ENCODE data around the gene IFT81.
"Not testable (repeated sequence)": the region's sequence is repeated elsewhere in the genome, so short reads cannot be mapped to it uniquely, and the experiment has no call there.

Gene IFT81

GRCh38 chr12:110228348-110228747 lies 104.2 kb downstream of the IFT81 start:
- not testable (repeated sequence) for H3K27me3 Mint-ChIP-seq; H3K4me3 Mint-ChIP-seq; H3K27ac Mint-ChIP-seq; DNase-seq; H3K36me3 Mint-ChIP-seq (ENCODE audit: low read depth); H3K9me3 Mint-ChIP-seq; H3K4me1 Mint-ChIP-seq (ENCODE audit: low read depth)

- Mint-ChIP-seq H3K9me3 (no peaks in the 10 kb centered on the region), H3K27ac (no peak overlapping the region), H3K4me1 (ENCODE audit: low read depth) (no peaks in the 10 kb centered on the region), H3K27me3 (no peaks in the 10 kb centered on the region), H3K4me3 (no peak overlapping the region), H3K36me3 (ENCODE audit: low read depth) (no peaks in the 10 kb centered on the region)
- no peak for DNase-seq
Measured at GRCh38 chr12:110228756-110229155, 104.6 kb downstream of the IFT81 start.

GRCh38 chr12:110229409-110229808 lies 105.3 kb downstream of the IFT81 start:
- H3K4me1 Mint-ChIP-seq (ENCODE audit: low read depth), result no peaks in the 10 kb centered on the region
- DNase-seq, result no peak
- H3K36me3 Mint-ChIP-seq (ENCODE audit: low read depth), result no peaks in the 10 kb centered on the region
- H3K9me3 Mint-ChIP-seq, result no peaks in the 10 kb centered on the region
- no peaks in the 10 kb centered on the region for H3K27me3 Mint-ChIP-seq
- no peak overlapping the region for H3K27ac Mint-ChIP-seq
- no peak overlapping the region for H3K4me3 Mint-ChIP-seq

GRCh38 chr12:110230655-110231054 lies 106.5 kb downstream of the IFT81 start:
- Mint-ChIP-seq H3K4me3 (no peak overlapping the region), H3K36me3 (ENCODE audit: low read depth) (no peaks in the 10 kb centered on the region), H3K27ac (no peak overlapping the region), H3K27me3 (no peaks in the 10 kb centered on the region), H3K9me3 (no peaks in the 10 kb centered on the region), H3K4me1 (ENCODE audit: low read depth) (no peaks in the 10 kb centered on the region)
- DNase-seq, result no peak

GRCh38 chr12:110233212-110233903 lies 109.2 kb downstream of the IFT81 start:
- Mint-ChIP-seq H3K4me1 (ENCODE audit: low read depth) (no peaks in the 10 kb centered on the region), H3K27me3 (no peaks in the 10 kb centered on the region), H3K4me3 (no peak overlapping the region), H3K9me3 (no peaks in the 10 kb centered on the region), H3K36me3 (ENCODE audit: low read depth) (no peaks in the 10 kb centered on the region), H3K27ac (no peak overlapping the region)
- no peak for DNase-seq

- no peak for DNase-seq
- H3K27ac Mint-ChIP-seq, result no peak overlapping the region
- H3K36me3 Mint-ChIP-seq (ENCODE audit: low read depth), result no peaks in the 10 kb centered on the region
- no peaks in the 10 kb centered on the region for H3K4me1 Mint-ChIP-seq (ENCODE audit: low read depth)
- no peak overlapping the region for H3K4me3 Mint-ChIP-seq
- no peaks in the 10 kb centered on the region for H3K9me3 Mint-ChIP-seq
- H3K27me3 Mint-ChIP-seq, result no peaks in the 10 kb centered on the region
Measured at GRCh38 chr12:110234331-110234751, 110.2 kb downstream of the IFT81 start.

- no peak overlapping the region for H3K4me3 Mint-ChIP-seq
- H3K27me3 Mint-ChIP-seq, result no peaks in the 10 kb centered on the region
Measured at GRCh38 chr12:110234755-110235154, 110.6 kb downstream of the IFT81 start.

GRCh38 chr12:110235383-110235782 lies 111.2 kb downstream of the IFT81 start:
- H3K4me1 Mint-ChIP-seq (ENCODE audit: low read depth), result no peaks in the 10 kb centered on the region
- no peaks in the 10 kb centered on the region for H3K36me3 Mint-ChIP-seq (ENCODE audit: low read depth)
- no peaks in the 10 kb centered on the region for H3K9me3 Mint-ChIP-seq
- H3K27ac Mint-ChIP-seq, result no peak overlapping the region
- H3K4me3 Mint-ChIP-seq, result no peak overlapping the region
- H3K27me3 Mint-ChIP-seq, result no peaks in the 10 kb centered on the region
- DNase-seq, result no peak

More at GRCh38 chr12:110234755-110235154, 110.6 kb downstream of the IFT81 start:
- DNase-seq, result no peak
- Mint-ChIP-seq H3K9me3 (no peaks in the 10 kb centered on the region), H3K27ac (no peak overlapping the region), H3K36me3 (ENCODE audit: low read depth) (no peaks in the 10 kb centered on the region), H3K4me1 (ENCODE audit: low read depth) (no peaks in the 10 kb centered on the region)

GRCh38 chr12:110243227-110243626 lies 119.1 kb downstream of the IFT81 start:
- H3K27me3 Mint-ChIP-seq, result no peaks in the 10 kb centered on the region
- no peaks in the 10 kb centered on the region for H3K9me3 Mint-ChIP-seq
- H3K27ac Mint-ChIP-seq, result no peak overlapping the region
- no peak for DNase-seq
- H3K4me3 Mint-ChIP-seq, result no peak overlapping the region
- no peaks in the 10 kb centered on the region for H3K36me3 Mint-ChIP-seq (ENCODE audit: low read depth)
- no peaks in the 10 kb centered on the region for H3K4me1 Mint-ChIP-seq (ENCODE audit: low read depth)

- DNase-seq, result no peak
- H3K4me3 Mint-ChIP-seq, result no peak overlapping the region
- no peaks in the 10 kb centered on the region for H3K9me3 Mint-ChIP-seq
- no peak overlapping the region for H3K27ac Mint-ChIP-seq
- H3K27me3 Mint-ChIP-seq, result no peaks in the 10 kb centered on the region
- no peaks in the 10 kb centered on the region for H3K4me1 Mint-ChIP-seq (ENCODE audit: low read depth)
- H3K36me3 Mint-ChIP-seq (ENCODE audit: low read depth), result no peaks in the 10 kb centered on the region
Measured at GRCh38 chr12:110244372-110244771, 120.2 kb downstream of the IFT81 start.

GRCh38 chr12:110244829-110245228 lies 120.7 kb downstream of the IFT81 start:
- no peak for DNase-seq
- Mint-ChIP-seq H3K4me3 (no peak overlapping the region), H3K27ac (no peak overlapping the region), H3K9me3 (no peaks in the 10 kb centered on the region), H3K36me3 (ENCODE audit: low read depth) (no peaks in the 10 kb centered on the region), H3K4me1 (ENCODE audit: low read depth) (no peaks in the 10 kb centered on the region), H3K27me3 (no peaks in the 10 kb centered on the region)

- peak; percentile 61 for DNase-seq
- Mint-ChIP-seq H3K4me1 (ENCODE audit: low read depth) (no peaks in the 10 kb centered on the region), H3K9me3 (no peaks in the 10 kb centered on the region), H3K4me3 (no peak overlapping the region), H3K27ac (no peak overlapping the region), H3K27me3 (no peaks in the 10 kb centered on the region), H3K36me3 (ENCODE audit: low read depth) (no peaks in the 10 kb centered on the region)
Measured at GRCh38 chr12:110245369-110245772, 121.2 kb downstream of the IFT81 start.

- H3K27me3 Mint-ChIP-seq, result no peaks in the 10 kb centered on the region
Measured at GRCh38 chr12:110246636-110247339, 122.6 kb downstream of the IFT81 start.

GRCh38 chr12:110247340-110248095 lies 123.4 kb downstream of the IFT81 start:
- Mint-ChIP-seq H3K4me3 (no peak overlapping the region), H3K4me1 (ENCODE audit: low read depth) (no peaks in the 10 kb centered on the region), H3K27me3 (no peaks in the 10 kb centered on the region), H3K27ac (no peak overlapping the region), H3K9me3 (no peaks in the 10 kb centered on the region), H3K36me3 (ENCODE audit: low read depth) (no peaks in the 10 kb centered on the region)
- no peak for DNase-seq

More at GRCh38 chr12:110246636-110247339, 122.6 kb downstream of the IFT81 start:
- DNase-seq, result no peak
- no peaks in the 10 kb centered on the region for H3K36me3 Mint-ChIP-seq (ENCODE audit: low read depth)
- no peak overlapping the region for H3K4me3 Mint-ChIP-seq
- H3K9me3 Mint-ChIP-seq, result no peaks in the 10 kb centered on the region
- no peak overlapping the region for H3K27ac Mint-ChIP-seq
- H3K4me1 Mint-ChIP-seq (ENCODE audit: low read depth), result no peaks in the 10 kb centered on the region

- Mint-ChIP-seq H3K4me3 (no peak overlapping the region), H3K4me1 (ENCODE audit: low read depth) (no peaks in the 10 kb centered on the region), H3K27me3 (no peaks in the 10 kb centered on the region), H3K9me3 (no peaks in the 10 kb centered on the region), H3K36me3 (ENCODE audit: low read depth) (no peaks in the 10 kb centered on the region), H3K27ac (no peak overlapping the region)
- DNase-seq, result no peak
Measured at GRCh38 chr12:110248096-110248447, 123.9 kb downstream of the IFT81 start.
